PC-3 (cell line): ENCODE results near the gene FGFR3.

Experiments used
- EZH2 ChIP-seq: fragments of 300-600 bp; sonication (generic); IDR thresholded peaks from one replicate; pipeline ENCODE4 v1.6.1; 2017; ENCODE audit warnings: antibody characterized with exemption, mild to moderate bottlenecking, low read length; ENCODE audit not compliant: unreplicated experiment
- EZH2phosphoT487 ChIP-seq: fragments of 300-600 bp; sonication (generic); IDR thresholded peaks from 2 replicates; pipeline ENCODE4 v1.6.1; 2018; ENCODE audit warnings: mild to moderate bottlenecking, antibody characterized with exemption, low read length, borderline replicate concordance
- TF ChIP-seq, protein P1 (sequence below): fragments of 300-600 bp; sonication (generic); conservative IDR thresholded peaks from 2 replicates; pipeline ENCODE4 v1.5.1; 2017; ENCODE audit warnings: antibody characterized with exemption, low read depth, mild to moderate bottlenecking, low read length

DNA sequence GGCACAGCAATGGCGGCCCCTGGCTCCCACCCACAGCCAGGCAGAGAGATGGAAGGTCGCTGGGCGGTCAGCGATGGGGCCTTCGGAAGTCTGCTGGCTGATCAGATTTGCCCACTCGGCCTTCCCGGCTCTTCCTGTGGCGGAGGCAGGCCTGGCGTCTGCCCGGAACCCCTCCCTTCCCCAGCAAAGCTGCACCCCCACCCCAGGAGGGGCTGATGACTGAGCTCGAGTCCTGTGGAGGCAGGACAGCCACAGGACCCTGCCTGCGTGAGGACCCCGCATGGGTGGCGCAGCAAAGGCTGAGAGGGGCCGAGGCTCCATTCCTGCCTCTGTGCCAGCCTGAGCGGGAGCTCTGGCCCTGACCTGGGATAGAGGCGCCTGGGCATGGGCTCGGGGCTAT, 37.0 kb upstream of the FGFR3 start:
- TF ChIP-seq, protein P1, sequence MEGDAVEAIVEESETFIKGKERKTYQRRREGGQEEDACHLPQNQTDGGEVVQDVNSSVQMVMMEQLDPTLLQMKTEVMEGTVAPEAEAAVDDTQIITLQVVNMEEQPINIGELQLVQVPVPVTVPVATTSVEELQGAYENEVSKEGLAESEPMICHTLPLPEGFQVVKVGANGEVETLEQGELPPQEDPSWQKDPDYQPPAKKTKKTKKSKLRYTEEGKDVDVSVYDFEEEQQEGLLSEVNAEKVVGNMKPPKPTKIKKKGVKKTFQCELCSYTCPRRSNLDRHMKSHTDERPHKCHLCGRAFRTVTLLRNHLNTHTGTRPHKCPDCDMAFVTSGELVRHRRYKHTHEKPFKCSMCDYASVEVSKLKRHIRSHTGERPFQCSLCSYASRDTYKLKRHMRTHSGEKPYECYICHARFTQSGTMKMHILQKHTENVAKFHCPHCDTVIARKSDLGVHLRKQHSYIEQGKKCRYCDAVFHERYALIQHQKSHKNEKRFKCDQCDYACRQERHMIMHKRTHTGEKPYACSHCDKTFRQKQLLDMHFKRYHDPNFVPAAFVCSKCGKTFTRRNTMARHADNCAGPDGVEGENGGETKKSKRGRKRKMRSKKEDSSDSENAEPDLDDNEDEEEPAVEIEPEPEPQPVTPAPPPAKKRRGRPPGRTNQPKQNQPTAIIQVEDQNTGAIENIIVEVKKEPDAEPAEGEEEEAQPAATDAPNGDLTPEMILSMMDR, result no peak
- no peak for TF ChIP-seq EZH2
- no peak for TF ChIP-seq EZH2phosphoT487
